Neural cell (in vitro differentiated cells): ENCODE measurements around the gene FOCAD. TPM values are rescaled to one million over a fixed set of nuclear protein-coding genes. Genes with fewer than 3 reads are reported as not detected.

Source experiments
- H2AFZ ChIP-seq: fragments of 200-600, 300-800 bp; sonication (generic), shearing (Covaris generic); 2 replicates; pipeline ENCODE4 v1.6.0; 2014; ENCODE audit warnings: low read depth, mild to moderate bottlenecking, antibody characterized with exemption, low read length, moderate library complexity
- H3F3A ChIP-seq: fragments of 200-600 bp; shearing (Covaris generic); 2 replicates; pipeline ENCODE4 v1.6.1; 2016; ENCODE audit warnings: mild to moderate bottlenecking, moderate library complexity, mixed read lengths, antibody characterized with exemption, low read length; ENCODE audit not compliant: insufficient read depth, poor library complexity, severe bottlenecking
- H3K27ac ChIP-seq: fragments of 200-600, 300-800 bp; sonication (generic), shearing (Covaris generic); 2 replicates; pipeline ENCODE4 v1.5.1; 2014; ENCODE audit warnings: mild to moderate bottlenecking, low read length, moderate library complexity
- H3K27me3 ChIP-seq: fragments of 300-800, 200-600 bp; sonication (generic), shearing (Covaris generic); 2 replicates; pipeline ENCODE4 v1.6.0; 2014; ENCODE audit warnings: mild to moderate bottlenecking, low read depth, low read length, moderate library complexity; ENCODE audit not compliant: insufficient read depth
- H3K36me3 ChIP-seq: fragments of 300-800, 200-600 bp; sonication (generic), shearing (Covaris generic); 2 replicates; pipeline ENCODE4 v1.5.1; 2014; ENCODE audit warnings: mild to moderate bottlenecking, antibody characterized with exemption, low read length, moderate library complexity; ENCODE audit not compliant: insufficient read depth
- H3K4me2 ChIP-seq: fragments of 300-800, 200-600 bp; sonication (generic), shearing (Covaris generic); 2 replicates; pipeline ENCODE4 v1.6.0; 2014; ENCODE audit warnings: mild to moderate bottlenecking, low read length
- H3K4me3 ChIP-seq: fragments of 300-800, 200-600 bp; sonication (generic), shearing (Covaris generic); 2 replicates; pipeline ENCODE4 v1.5.1; 2014; ENCODE audit warnings: mild to moderate bottlenecking, low read length, moderate library complexity
- H3K79me2 ChIP-seq: fragments of 200-600 bp; shearing (Covaris generic); replicated peaks from 2 replicates; pipeline ENCODE4 v1.6.0; 2014; ENCODE audit warnings: mild to moderate bottlenecking, low read length, moderate library complexity; ENCODE audit not compliant: insufficient read depth
- H3K9ac ChIP-seq: fragments of 300-800, 200-600 bp; sonication (generic), shearing (Covaris generic); 2 replicates; pipeline ENCODE4 v1.6.1; 2016; ENCODE audit warnings: mild to moderate bottlenecking, low read length, mixed read lengths
- H3K9me2 ChIP-seq: fragments of 200-600 bp; shearing (Covaris generic); 2 replicates; pipeline ENCODE4 v1.6.1; 2016; ENCODE audit warnings: mild to moderate bottlenecking, low read length, mixed read lengths; ENCODE audit not compliant: insufficient read depth
- H3K9me3 ChIP-seq: fragments of 200-600, 300-800 bp; sonication (generic), shearing (Covaris generic); 2 replicates; pipeline ENCODE4 v1.6.1; 2016; ENCODE audit warnings: mild to moderate bottlenecking, mixed run types, low read length, moderate library complexity, mixed read lengths
- H4K20me1 ChIP-seq: fragments of 200-600 bp; shearing (Covaris generic); 2 replicates; pipeline ENCODE4 v1.6.1; 2016; ENCODE audit warnings: mild to moderate bottlenecking, mixed run types; ENCODE audit not compliant: insufficient read depth
- EP300 ChIP-seq: fragments of 450-650 bp; conservative IDR thresholded peaks from 2 replicates; pipeline ENCODE4 v1.6.1; 2014; ENCODE audit warnings: antibody characterized with exemption, mild to moderate bottlenecking, moderate library complexity; ENCODE audit not compliant: poor library complexity, severe bottlenecking
- EZH2 ChIP-seq: fragments of 200-600, 300-800 bp; shearing (Covaris generic), sonication (generic); IDR thresholded peaks from 2 replicates; pipeline ENCODE4 v1.6.1; 2014; ENCODE audit warnings: antibody characterized with exemption, low read length, borderline replicate concordance, mild to moderate bottlenecking; ENCODE audit not compliant: insufficient read depth, poor library complexity, severe bottlenecking
- MXI1 ChIP-seq: fragments of 450-650 bp; conservative IDR thresholded peaks from 2 replicates; pipeline ENCODE4 v1.6.1; 2014; ENCODE audit warnings: antibody characterized with exemption, mild to moderate bottlenecking; ENCODE audit not compliant: poor library complexity, severe bottlenecking
- POLR2AphosphoS5 ChIP-seq: IDR thresholded peaks from 2 replicates; pipeline ENCODE4 v1.6.1; 2012
- RAD21 ChIP-seq: fragments of 450-650 bp; conservative IDR thresholded peaks from 2 replicates; pipeline ENCODE4 v1.6.1; 2014; ENCODE audit warnings: antibody characterized with exemption, mild to moderate bottlenecking, moderate library complexity
- SMC3 ChIP-seq: fragments of 450-650 bp; conservative IDR thresholded peaks from 2 replicates; pipeline ENCODE4 v1.6.1; 2014; ENCODE audit warnings: antibody characterized with exemption, mild to moderate bottlenecking, moderate library complexity; ENCODE audit not compliant: poor library complexity
- TAF1 ChIP-seq: IDR thresholded peaks from 2 replicates; pipeline ENCODE4 v1.6.1; 2012; ENCODE audit warnings: low read depth
- polyA plus RNA-seq: library from polyadenylated mRNA; depleted of rRNA; stranded (reverse); fragments of >200 nt; gene quantifications from 2 replicates; pipeline ENCODE4 v1.2.3, GENCODE V29; 2014
- TF ChIP-seq, protein P1 (sequence below): fragments of 450-650 bp; IDR thresholded peaks from 2 replicates; pipeline ENCODE4 v1.5.1; 2014; ENCODE audit warnings: antibody characterized with exemption, mild to moderate bottlenecking, moderate library complexity; ENCODE audit not compliant: poor library complexity, severe bottlenecking
- TF ChIP-seq, protein P2 (sequence below): IDR thresholded peaks from 2 replicates; pipeline ENCODE4 v1.6.1; 2012; ENCODE audit warnings: borderline replicate concordance

Gene FOCAD
- polyA plus RNA-seq, 1 donor from 2014 or later, result 23.5 TPM

DNA sequence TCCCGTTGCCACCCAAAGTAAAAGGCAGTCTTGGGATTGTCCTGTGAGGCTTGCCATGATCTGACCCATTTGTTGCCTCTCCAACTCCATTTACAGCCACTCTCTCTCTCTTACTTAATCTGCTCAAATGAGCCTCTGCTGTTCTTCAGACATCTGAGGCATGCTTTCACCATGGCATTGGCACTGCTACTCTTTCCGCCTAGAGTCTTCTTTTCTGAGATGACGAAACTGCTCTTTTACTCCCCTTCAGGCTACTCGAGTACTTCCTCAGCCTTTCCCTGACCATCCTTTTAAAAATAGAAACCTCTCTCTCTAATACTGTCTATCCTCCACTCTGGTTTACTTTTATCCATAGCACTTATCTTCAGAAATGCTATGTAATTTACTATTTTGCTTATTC lies 9.0 kb downstream of the FOCAD start:
- Histone ChIP-seq H3K27me3 (no peaks in the 10 kb centered on the region), H3K27ac (no peak overlapping the region), H3K4me2 (no peak overlapping the region), H2AFZ (no peak overlapping the region), H4K20me1 (no peaks in the 10 kb centered on the region), H3K9ac (no peak overlapping the region), H3K9me2 (no peaks in the 10 kb centered on the region), H3F3A (no peaks in the 10 kb centered on the region), H3K79me2 (peaks cover 4% of the 10 kb centered on the region), H3K36me3 (no peaks in the 10 kb centered on the region), H3K9me3 (no peaks in the 10 kb centered on the region), H3K4me3 (no peak overlapping the region)
- no peak for TF ChIP-seq MXI1
- TF ChIP-seq RAD21, result no peak
- TF ChIP-seq, protein P1, sequence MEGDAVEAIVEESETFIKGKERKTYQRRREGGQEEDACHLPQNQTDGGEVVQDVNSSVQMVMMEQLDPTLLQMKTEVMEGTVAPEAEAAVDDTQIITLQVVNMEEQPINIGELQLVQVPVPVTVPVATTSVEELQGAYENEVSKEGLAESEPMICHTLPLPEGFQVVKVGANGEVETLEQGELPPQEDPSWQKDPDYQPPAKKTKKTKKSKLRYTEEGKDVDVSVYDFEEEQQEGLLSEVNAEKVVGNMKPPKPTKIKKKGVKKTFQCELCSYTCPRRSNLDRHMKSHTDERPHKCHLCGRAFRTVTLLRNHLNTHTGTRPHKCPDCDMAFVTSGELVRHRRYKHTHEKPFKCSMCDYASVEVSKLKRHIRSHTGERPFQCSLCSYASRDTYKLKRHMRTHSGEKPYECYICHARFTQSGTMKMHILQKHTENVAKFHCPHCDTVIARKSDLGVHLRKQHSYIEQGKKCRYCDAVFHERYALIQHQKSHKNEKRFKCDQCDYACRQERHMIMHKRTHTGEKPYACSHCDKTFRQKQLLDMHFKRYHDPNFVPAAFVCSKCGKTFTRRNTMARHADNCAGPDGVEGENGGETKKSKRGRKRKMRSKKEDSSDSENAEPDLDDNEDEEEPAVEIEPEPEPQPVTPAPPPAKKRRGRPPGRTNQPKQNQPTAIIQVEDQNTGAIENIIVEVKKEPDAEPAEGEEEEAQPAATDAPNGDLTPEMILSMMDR, result no peak
- no peak for TF ChIP-seq EP300
- TF ChIP-seq TAF1, result no peak
- TF ChIP-seq, protein P2, sequence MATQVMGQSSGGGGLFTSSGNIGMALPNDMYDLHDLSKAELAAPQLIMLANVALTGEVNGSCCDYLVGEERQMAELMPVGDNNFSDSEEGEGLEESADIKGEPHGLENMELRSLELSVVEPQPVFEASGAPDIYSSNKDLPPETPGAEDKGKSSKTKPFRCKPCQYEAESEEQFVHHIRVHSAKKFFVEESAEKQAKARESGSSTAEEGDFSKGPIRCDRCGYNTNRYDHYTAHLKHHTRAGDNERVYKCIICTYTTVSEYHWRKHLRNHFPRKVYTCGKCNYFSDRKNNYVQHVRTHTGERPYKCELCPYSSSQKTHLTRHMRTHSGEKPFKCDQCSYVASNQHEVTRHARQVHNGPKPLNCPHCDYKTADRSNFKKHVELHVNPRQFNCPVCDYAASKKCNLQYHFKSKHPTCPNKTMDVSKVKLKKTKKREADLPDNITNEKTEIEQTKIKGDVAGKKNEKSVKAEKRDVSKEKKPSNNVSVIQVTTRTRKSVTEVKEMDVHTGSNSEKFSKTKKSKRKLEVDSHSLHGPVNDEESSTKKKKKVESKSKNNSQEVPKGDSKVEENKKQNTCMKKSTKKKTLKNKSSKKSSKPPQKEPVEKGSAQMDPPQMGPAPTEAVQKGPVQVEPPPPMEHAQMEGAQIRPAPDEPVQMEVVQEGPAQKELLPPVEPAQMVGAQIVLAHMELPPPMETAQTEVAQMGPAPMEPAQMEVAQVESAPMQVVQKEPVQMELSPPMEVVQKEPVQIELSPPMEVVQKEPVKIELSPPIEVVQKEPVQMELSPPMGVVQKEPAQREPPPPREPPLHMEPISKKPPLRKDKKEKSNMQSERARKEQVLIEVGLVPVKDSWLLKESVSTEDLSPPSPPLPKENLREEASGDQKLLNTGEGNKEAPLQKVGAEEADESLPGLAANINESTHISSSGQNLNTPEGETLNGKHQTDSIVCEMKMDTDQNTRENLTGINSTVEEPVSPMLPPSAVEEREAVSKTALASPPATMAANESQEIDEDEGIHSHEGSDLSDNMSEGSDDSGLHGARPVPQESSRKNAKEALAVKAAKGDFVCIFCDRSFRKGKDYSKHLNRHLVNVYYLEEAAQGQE, result no peak

GRCh38 chr9:20694248-20694647 lies 10.2 kb downstream of the FOCAD start:
- Histone ChIP-seq H4K20me1 (no peaks in the 10 kb centered on the region), H3K79me2 (peaks cover 4% of the 10 kb centered on the region)

More at GRCh38 chr9:20694248-20694647, 10.2 kb downstream of the FOCAD start:
- no peaks in the 10 kb centered on the region for H3K36me3 ChIP-seq
- no peak overlapping the region for H3K4me3 ChIP-seq
- H3F3A ChIP-seq, result no peaks in the 10 kb centered on the region
- H3K4me2 ChIP-seq, result no peak overlapping the region
- no peaks in the 10 kb centered on the region for H3K27me3 ChIP-seq
- H3K9me2 ChIP-seq, result no peaks in the 10 kb centered on the region
- no peak overlapping the region for H3K9ac ChIP-seq
- H3K27ac ChIP-seq, result no peak overlapping the region
- H2AFZ ChIP-seq, result no peak overlapping the region
- TF ChIP-seq, protein P1, result no peak
- TF ChIP-seq EP300, result no peak
- TF ChIP-seq, protein P2, result no peak
- TF ChIP-seq SMC3, result no peak
- TF ChIP-seq MXI1, result no peak
- TF ChIP-seq RAD21, result no peak
- TF ChIP-seq POLR2AphosphoS5, result no peak
- TF ChIP-seq TAF1, result no peak
- no peak for TF ChIP-seq EZH2
- no peaks in the 10 kb centered on the region for H3K9me3 ChIP-seq
